Measurements from ENCODE around the gene ZRANB1. TPM values are rescaled to one million over a fixed set of nuclear protein-coding genes. Genes with fewer than 3 reads are reported as not detected.
"Not testable (repeated sequence)": the region's sequence is repeated elsewhere in the genome, so short reads cannot be mapped to it uniquely, and the experiment has no call there.

Gene ZRANB1
- total RNA-seq, 4 donors from 2014 or later: 10.7 to 18.8 (median 15.5) TPM

DNA sequence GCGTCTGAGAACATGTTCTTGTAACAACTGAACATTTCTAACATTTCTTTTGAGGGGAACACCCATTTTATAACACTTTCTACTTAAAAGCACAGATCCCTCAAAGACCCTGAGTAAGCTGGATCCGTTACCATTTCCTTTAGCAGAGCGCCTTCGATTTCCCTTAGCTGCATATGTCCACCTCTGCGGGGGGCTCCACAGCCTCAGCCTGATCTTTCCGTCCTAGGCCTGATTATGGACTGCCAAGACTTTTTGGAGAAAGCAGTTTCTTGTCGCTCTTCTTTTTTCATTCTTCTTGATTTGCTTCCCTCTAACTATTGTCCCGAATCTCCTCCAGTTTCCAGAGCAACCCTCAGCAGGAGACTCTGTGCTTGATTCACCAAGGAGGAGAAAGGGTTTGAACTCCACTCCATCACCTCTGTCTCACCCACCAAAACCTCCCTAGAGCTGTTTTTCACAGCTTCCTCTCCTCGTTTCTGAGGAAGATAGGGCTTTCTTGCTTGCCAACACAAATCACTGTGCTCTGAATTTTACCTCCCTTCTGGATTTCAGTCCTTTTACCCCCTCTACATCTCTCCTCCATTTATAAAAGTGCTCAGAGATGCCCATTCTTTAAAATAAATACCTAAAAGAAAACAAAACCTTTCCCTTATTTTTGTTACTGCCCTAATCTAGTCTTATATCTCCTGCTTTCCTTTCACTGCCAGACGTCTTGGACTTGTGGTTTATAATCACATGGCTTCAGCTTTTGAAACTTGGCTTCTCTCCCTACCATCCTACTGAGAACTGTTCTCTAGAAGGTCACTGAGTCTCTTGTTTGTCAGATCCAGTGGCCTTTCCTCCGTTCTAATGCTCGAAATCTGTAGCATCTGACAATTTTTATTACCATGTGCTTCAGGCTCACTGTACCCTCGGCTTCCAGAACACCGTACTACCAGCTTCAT lies 30.5 kb upstream of the ZRANB1 start:
- no peaks in the 10 kb centered on the region for H3K27me3 ChIP-seq
- H3K4me3 ChIP-seq: no peak overlapping the region
- H3K4me1 ChIP-seq: peaks cover 0 to 6% (median 0%) of the 10 kb centered on the region in 4 donors
- no peaks in the 10 kb centered on the region for H3K36me3 ChIP-seq
- H3K9me3 ChIP-seq: no peaks in the 10 kb centered on the region
- no peak for DNase-seq
- TF ChIP-seq POLR2A (IDR thresholded peaks at IDR 0.05): no peak
- TF ChIP-seq, protein P1, sequence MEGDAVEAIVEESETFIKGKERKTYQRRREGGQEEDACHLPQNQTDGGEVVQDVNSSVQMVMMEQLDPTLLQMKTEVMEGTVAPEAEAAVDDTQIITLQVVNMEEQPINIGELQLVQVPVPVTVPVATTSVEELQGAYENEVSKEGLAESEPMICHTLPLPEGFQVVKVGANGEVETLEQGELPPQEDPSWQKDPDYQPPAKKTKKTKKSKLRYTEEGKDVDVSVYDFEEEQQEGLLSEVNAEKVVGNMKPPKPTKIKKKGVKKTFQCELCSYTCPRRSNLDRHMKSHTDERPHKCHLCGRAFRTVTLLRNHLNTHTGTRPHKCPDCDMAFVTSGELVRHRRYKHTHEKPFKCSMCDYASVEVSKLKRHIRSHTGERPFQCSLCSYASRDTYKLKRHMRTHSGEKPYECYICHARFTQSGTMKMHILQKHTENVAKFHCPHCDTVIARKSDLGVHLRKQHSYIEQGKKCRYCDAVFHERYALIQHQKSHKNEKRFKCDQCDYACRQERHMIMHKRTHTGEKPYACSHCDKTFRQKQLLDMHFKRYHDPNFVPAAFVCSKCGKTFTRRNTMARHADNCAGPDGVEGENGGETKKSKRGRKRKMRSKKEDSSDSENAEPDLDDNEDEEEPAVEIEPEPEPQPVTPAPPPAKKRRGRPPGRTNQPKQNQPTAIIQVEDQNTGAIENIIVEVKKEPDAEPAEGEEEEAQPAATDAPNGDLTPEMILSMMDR (IDR thresholded peaks at IDR 0.05): no peak
- peak overlapping the region in 1 of 4 donors; percentile 45 for H3K27ac ChIP-seq

DNA sequence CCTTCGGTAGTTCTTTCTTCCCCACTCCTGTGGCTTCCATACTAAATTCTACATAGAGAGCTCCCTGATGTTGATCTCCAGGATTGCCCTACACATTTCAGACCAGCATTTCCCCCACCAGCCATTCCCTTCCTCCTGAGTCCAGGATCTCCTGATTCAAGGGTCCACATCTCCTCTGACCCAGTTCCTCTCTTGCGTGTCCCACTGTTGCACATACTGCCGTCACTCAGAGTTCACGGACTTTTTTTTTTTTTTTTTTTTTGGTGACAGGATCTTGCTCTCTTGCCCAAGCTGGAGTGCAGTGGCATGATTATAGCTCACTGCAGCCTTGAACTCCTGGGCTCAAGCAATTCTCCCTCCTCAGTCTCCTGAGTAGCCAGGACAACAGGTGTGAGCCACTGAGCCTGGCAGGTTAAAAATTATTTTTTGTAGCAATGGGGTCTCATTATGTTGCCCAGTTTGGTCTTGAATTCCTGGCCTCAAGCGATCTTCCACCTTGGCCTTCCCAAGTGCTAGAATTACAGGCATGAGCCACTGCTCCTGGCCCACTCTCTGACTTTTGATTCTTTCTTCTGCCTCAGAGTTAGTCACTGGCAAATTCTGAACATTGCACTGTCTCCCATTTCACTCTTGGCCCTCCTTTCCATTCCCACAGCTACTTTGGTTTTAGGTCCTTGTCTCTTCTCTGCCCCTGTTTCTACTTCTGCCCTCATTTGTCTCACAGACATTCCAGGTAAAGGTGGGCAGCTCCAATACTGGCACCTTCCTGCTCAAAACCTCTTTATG lies 29.6 kb upstream of the ZRANB1 start:
- Histone ChIP-seq H3K27me3 (no peaks in the 10 kb centered on the region), H3K27ac (peak overlapping the region in 1 of 4 donors; percentile 45), H3K9me3 (no peaks in the 10 kb centered on the region), H3K4me1 (peaks cover 0 to 6% (median 0%) of the 10 kb centered on the region in 4 donors), H3K36me3 (no peaks in the 10 kb centered on the region), H3K4me3 (no peak overlapping the region)
- peak in 1 of 3 donors; percentile 11 for DNase-seq
- TF ChIP-seq, protein P1 (IDR thresholded peaks at IDR 0.05): no peak
- no peak for TF ChIP-seq POLR2A (IDR thresholded peaks at IDR 0.05)

- no peak overlapping the region for H3K4me3 ChIP-seq
- H3K36me3 ChIP-seq: no peaks in the 10 kb centered on the region
- H3K4me1 ChIP-seq: peaks cover 0 to 8% (median 1%) of the 10 kb centered on the region in 4 donors
- no peaks in the 10 kb centered on the region for H3K9me3 ChIP-seq
- no peaks in the 10 kb centered on the region for H3K27me3 ChIP-seq
- no peak for DNase-seq
- TF ChIP-seq POLR2A (IDR thresholded peaks at IDR 0.05): no peak
- TF ChIP-seq, protein P1 (IDR thresholded peaks at IDR 0.05): no peak
- no peak overlapping the region for H3K27ac ChIP-seq
These were observed 28.8 kb upstream of the ZRANB1 start for GRCh38 chr10:124913167-124913566.

- H3K36me3 ChIP-seq, H3K27me3 ChIP-seq, H3K4me3 ChIP-seq, DNase-seq, H3K9me3 ChIP-seq, H3K27ac ChIP-seq: not testable (repeated sequence)
- H3K4me1 ChIP-seq: peaks cover 0 to 20% (median 5%) of the 10 kb centered on the region in 4 donors
These were observed 27.5 kb upstream of the ZRANB1 start for GRCh38 chr10:124914398-124914797.

DNA sequence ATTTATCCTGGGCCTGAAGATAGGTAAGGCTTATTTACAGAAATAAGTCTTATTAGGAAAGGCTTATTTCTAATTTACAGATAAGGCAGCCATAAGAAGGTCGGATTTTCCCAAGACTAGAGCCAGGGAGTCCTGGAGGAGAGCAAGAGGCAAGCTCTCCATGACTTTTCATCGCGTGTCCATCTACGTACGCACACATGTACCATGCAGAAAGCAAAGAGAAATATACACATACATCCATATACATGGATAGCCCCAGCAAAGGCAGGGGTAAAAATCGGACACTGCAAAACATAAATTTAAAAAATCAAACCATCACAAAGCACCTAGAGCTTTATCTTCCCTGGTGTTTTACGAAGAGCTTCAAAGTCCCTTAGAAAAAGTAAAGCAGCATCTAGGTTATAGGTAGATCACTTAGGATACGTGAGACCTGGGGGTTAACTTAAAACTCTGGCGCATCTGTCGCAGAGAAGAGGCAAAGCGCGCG lies 25.8 kb upstream of the ZRANB1 start:
- no peak for TF ChIP-seq POLR2A (IDR thresholded peaks at IDR 0.05)
- TF ChIP-seq, protein P1 (IDR thresholded peaks at IDR 0.05): no peak
- no peak for DNase-seq

More for the DNA sequence above, 25.8 kb upstream of the ZRANB1 start:
- H3K9me3 ChIP-seq: no peaks in the 10 kb centered on the region
- H3K27ac ChIP-seq: peak overlapping the region; percentile 94 to 99 (median 99)
- peak overlapping the region; percentile 75 to 95 (median 92) for H3K4me3 ChIP-seq
- peaks cover 0 to 20% (median 5%) of the 10 kb centered on the region in 4 donors for H3K4me1 ChIP-seq
- no peaks in the 10 kb centered on the region for H3K27me3 ChIP-seq
- no peaks in the 10 kb centered on the region for H3K36me3 ChIP-seq
